T47D (cell line): ENCODE measurements around the gene RBM33.

Experiments
- DNase-seq, 2 experiments: peaks; one replicate each; pipeline versions ENCODE4 v3.0.0 to v3.0.0-alpha.2; 2011 to 2012; ENCODE audit warnings: low read depth in 1 of 2, low spot score in 1 of 2
- JUND ChIP-seq: IDR thresholded peaks from 2 replicates; pipeline ENCODE4 v1.6.1; 2012; ENCODE audit warnings: low read depth
- in situ Hi-C: cut with HindIII; loops from 2 replicates; pipeline ENCODE4 v1.10.0; 2016; ENCODE audit warnings: low sequenced_read_pairs, low pct_unique_long_range_greater_than_20kb

Gene RBM33

GRCh38 chr7:155789001-155789725 lies 144.7 kb downstream of the RBM33 start:
- in situ Hi-C loops: no loop called here
- DNase-seq: no peak
- no peak for TF ChIP-seq JUND

GRCh38 chr7:155790666-155791065 lies 146.2 kb downstream of the RBM33 start:
- in situ Hi-C loops: no loop called here
- no peak for TF ChIP-seq JUND
- DNase-seq: no peak

- in situ Hi-C loops: no loop called here
- TF ChIP-seq JUND: no peak
- no peak for DNase-seq
These were observed 146.8 kb downstream of the RBM33 start for GRCh38 chr7:155791214-155791737.

GRCh38 chr7:155791836-155792235 lies 147.4 kb downstream of the RBM33 start:
- no peak for DNase-seq
- in situ Hi-C loops: no loop called here
- no peak for TF ChIP-seq JUND

GRCh38 chr7:155792315-155792960 lies 148.0 kb downstream of the RBM33 start:
- no peak for TF ChIP-seq JUND
- no peak for DNase-seq
- in situ Hi-C loops: no loop called here

- TF ChIP-seq JUND: no peak
- DNase-seq: no peak
- in situ Hi-C loops: no loop called here
These were observed 148.6 kb downstream of the RBM33 start for GRCh38 chr7:155792999-155793560.

- in situ Hi-C loops: no loop called here
- DNase-seq: no peak
- no peak for TF ChIP-seq JUND
These were observed 149.3 kb downstream of the RBM33 start for GRCh38 chr7:155793720-155794119.

- no peak for TF ChIP-seq JUND
- no peak for DNase-seq
- in situ Hi-C loops: no loop called here
These were observed 149.7 kb downstream of the RBM33 start for GRCh38 chr7:155794196-155794595.

- no peak for DNase-seq
- in situ Hi-C loops: no loop called here
- no peak for TF ChIP-seq JUND
These were observed 150.9 kb downstream of the RBM33 start for GRCh38 chr7:155795401-155795800.

- DNase-seq: no peak
- in situ Hi-C loops: no loop called here
- no peak for TF ChIP-seq JUND
These were observed 151.5 kb downstream of the RBM33 start for GRCh38 chr7:155795951-155796350.

GRCh38 chr7:155796381-155797261 lies 152.2 kb downstream of the RBM33 start:
- no peak for TF ChIP-seq JUND
- DNase-seq: peak; percentile 39 to 84
- in situ Hi-C loops: no loop called here
